GM19438 (cell line): ENCODE data around the gene CTRL.
"Not testable (repeated sequence)": the region's sequence is repeated elsewhere in the genome, so short reads cannot be mapped to it uniquely, and the experiment has no call there.

ENCODE experiments used
- ATAC-seq: cut with Tn5 transposase; IDR thresholded peaks from one replicate; pipeline ENCODE4 v1.9.1; 2021; ENCODE audit warnings: low read depth; ENCODE audit not compliant: unreplicated experiment

Gene CTRL

GRCh38 chr16:67927131-67927941, 4.3 kb downstream of the CTRL start:
- no peak for ATAC-seq

DNA sequence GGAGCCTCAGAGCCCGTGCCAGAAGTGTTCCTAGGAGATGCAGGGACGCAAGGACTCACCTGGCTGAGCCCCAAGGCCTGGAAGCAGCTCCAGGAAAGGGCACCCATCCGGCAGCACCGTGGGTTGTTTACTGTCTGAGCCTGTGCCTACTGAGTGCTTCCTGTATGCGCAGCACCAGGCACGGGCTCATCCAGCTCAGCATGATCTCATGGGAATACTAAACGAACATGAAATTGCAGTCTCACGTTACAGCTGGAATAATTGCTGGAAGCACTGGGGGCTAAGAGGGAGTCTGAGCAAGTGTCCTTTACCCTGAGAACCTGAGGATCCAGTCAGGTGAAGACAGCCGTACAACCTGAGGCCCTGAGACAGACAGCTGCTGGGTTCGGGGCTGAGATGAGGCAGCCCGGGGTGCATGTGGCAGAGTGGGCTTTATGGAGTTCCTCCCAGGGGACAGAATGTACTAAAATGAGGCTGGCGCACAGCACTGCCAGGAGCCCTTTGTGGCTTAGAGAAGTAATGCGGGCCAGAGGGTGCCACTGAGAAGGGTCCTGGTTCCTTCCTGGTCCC, 5.4 kb downstream of the CTRL start:
- ATAC-seq = no peak

GRCh38 chr16:67924140-67924906, 7.3 kb downstream of the CTRL start:
- ATAC-seq = no peak

- ATAC-seq = no peak
Measured at GRCh38 chr16:67923414-67924116, 8.1 kb downstream of the CTRL start.

DNA sequence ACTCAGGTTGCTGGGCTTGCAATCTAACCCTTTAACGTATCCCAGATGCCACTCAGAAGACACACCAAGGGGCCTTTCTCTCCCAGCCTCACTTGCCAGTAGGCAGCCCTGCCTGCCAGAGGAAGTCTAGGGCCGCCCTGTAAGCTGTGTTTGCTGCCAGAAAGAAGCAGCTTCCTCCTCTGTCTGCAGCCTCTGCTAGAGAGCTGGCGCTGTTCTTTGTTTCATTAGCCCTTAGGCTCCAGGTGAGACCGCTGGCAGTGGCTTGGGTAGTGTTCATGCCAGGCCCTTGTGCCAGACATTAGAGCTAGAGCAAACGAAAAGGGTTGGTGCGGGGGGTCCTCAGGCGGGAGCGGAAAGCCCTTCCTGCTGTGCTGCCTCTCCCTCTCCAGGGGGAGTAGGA, 8.9 kb downstream of the CTRL start:
- no peak for ATAC-seq

DNA sequence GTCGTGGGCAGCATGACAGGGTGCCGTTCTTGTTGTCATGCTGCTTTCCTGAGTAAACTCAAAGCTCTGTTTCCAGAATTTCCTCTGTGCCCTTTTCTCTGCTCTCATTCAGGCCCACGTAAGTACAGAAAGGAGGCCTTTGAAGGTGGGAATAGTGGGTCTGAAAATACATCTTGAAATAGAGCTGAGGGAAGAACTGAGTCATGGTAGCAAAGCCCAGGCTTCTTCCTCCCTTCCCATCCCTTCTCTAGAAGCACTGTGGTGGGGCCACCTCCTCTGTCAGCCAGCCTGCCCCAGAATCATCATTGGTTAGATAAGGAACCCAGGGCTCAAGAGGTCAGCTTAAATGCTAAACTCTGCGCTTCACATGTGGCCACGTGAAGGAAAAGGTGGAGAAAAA, 9.4 kb downstream of the CTRL start:
- ATAC-seq = no peak

DNA sequence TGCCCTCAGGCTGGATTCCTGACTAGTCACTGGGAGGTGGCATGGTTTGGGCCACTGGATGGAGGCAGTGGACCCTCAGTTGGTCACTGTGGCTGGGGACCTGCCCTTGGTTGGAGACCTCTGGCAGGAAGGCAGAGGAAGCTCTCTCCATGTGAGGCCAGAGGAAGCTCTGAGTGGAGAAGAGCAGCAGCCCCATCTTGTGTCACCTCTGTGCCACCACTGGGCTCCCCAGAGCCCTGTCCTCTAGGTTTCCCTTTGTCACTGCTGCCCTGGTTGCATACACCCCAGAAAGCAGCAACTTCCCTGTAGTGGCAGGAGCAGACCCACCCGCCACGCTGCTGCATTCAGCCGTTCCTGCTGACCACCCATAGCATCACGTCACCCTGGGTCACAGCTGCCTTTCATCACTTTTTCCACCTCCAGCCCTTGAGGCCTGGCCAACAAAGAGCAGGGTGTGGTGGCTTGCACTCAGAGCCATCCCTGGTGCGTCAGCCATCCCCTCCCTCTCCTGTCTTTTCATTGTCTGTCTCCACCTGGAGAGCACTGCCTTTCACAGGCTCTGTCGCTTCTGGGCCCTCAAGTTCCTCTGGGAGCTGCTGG, 11.9 kb downstream of the CTRL start:
- no peak for ATAC-seq

- ATAC-seq = no peak
Measured at GRCh38 chr16:67917852-67918236, 13.8 kb downstream of the CTRL start.

GRCh38 chr16:67917140-67917851, 14.4 kb downstream of the CTRL start:
- no peak for ATAC-seq

- no peak for ATAC-seq
Measured at GRCh38 chr16:67915831-67916723, 15.6 kb downstream of the CTRL start.

- ATAC-seq = not testable (repeated sequence)
Measured at GRCh38 chr16:67915496-67915769, 16.2 kb downstream of the CTRL start.

DNA sequence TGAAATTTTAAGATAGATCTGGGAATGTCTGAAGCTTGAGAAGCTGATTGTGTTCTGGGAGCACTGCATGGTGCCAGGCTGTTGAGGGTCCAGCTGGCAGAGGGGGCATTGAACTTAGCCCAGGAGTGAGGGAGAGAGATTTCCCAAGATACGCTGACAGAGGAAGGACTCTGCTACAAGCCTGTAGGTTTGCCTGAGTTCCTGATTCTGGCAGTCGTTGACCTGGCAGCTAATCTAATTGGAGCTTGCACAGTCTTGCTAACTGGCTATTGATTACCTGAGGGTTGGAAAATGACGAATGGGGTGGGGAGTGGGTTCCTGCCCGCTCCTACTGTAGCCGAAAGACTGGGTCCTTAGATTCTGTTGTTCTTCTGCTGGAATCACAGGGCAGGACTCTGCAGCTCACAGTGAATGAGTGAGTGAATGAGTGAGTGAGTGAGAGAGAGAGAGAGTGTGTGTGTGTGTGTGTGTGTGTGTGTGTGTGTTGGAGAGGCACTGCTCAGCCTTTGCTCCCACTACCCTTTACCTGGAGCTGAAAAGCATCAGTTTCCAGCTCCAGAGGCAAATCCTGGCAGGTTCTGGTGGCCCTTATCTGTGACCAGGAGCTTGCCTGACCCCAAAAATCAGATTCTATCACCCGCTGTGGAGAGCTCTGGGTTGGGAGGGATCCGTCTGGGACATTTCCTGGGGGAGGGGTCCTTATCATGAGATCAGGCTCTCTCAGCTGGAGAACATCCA, 16.7 kb downstream of the CTRL start:
- no peak for ATAC-seq

GRCh38 chr16:67910158-67910557, 21.5 kb downstream of the CTRL start:
- ATAC-seq = no peak

GRCh38 chr16:67909056-67909742, 22.5 kb downstream of the CTRL start:
- ATAC-seq = no peak

GRCh38 chr16:67907397-67908180, 24.1 kb downstream of the CTRL start:
- ATAC-seq = no peak

DNA sequence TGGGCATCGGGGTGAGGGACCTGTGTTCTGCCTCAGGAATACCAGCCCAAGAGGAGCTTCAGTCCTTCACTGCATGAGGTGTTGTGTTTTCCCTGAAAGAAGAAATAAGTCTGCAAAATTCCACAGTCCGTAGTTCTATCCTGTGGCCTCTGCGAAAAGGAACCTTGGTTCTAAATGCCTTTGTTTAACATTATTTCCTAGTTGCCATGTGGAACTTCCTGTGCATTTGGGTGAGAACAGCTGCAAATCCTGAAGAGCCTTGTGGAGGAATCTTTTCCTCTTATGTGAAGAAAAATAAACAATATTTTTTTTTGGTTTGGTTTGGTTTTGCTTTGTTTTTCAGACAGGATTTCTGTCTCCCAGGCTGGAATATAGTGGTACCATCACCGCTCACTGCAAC, 28.8 kb downstream of the CTRL start:
- no peak for ATAC-seq

- no peak for ATAC-seq
Measured at GRCh38 chr16:67901734-67902133, 29.9 kb downstream of the CTRL start.
